K562 (cell line): Measurements from ENCODE around the gene KRTAP4-16. TPM values are rescaled to one million over a fixed set of nuclear protein-coding genes. Genes with fewer than 3 reads are reported as not detected.
"Not testable (repeated sequence)": the region's sequence is repeated elsewhere in the genome, so short reads cannot be mapped to it uniquely, and the experiment has no call there.

Experiments used
- ATAC-seq: fragments of 200-7000 bp; cut with Tn5 transposase; 3 replicates; pipeline ENCODE4 v1.9.1; 2020; ENCODE audit warnings: moderate library complexity
- BruUV-seq: library from RNA; stranded (reverse); fragments of 400-500 nt; replicated peaks from 2 replicates; lab custom pipeline; 2021; lab: Mats Ljungman, UMichigan
- CTCF ChIA-PET: fragments of 300-600 bp; formaldehyde crosslinking; extraction: SDS; loops from one replicate; lab custom pipeline; 2021; ENCODE audit warnings: low intra/inter-chr PET ratio; lab: Yijun Ruan, JAX
- POLR2A ChIA-PET: fragments of 300-600, 350-650 bp; sonication (Branson Sonifier 250); formaldehyde crosslinking; extraction: SDS; loops from one replicate; lab custom pipeline; 2021; ENCODE audit warnings: antibody characterized with exemption, inconsistent platforms; lab: Yijun Ruan, JAX
- DNase-seq, 4 experiments: peaks; one replicate each; pipeline versions ENCODE4 v3.0.0 to v3.0.0-alpha.2; 2011 to 2018; ENCODE audit warnings: low spot score in 3 of 4, mixed read lengths in 3 of 4; ENCODE audit errors: extremely low read depth in 1 of 4
- FAIRE-seq: peaks from 2 replicates; lab custom pipeline; 2011; peaks lifted over from hg19 to GRCh38; lab: Jason Lieb, UNC
- H2AFZ ChIP-seq: 2 replicates; pipeline ENCODE4 v1.6.0; 2011; ENCODE audit warnings: low read depth, low read length, control low read depth, inconsistent platforms
- H3K27ac ChIP-seq: fragments of 200-600 bp; 3 replicates; pipeline ENCODE4 v1.8.0; 2011; ENCODE audit warnings: low read depth, mild to moderate bottlenecking, control low read depth, inconsistent platforms, low read length, moderate library complexity, mixed read lengths; ENCODE audit errors: extremely low read depth
- H3K27me3 ChIP-seq, 2 experiments: fragments of 300-600 bp in 1 of 2; 2 replicates in 1 of 2; 3 replicates in 1 of 2; pipeline versions ENCODE4 v1.6.0 to v1.8.0; 2011; ENCODE audit warnings: inconsistent platforms in 2 of 2, low read length in 2 of 2, mild to moderate bottlenecking in 1 of 2, mixed read lengths in 1 of 2, moderate library complexity in 1 of 2; ENCODE audit not compliant: control insufficient read depth in 2 of 2, insufficient read depth in 2 of 2
- H3K36me3 ChIP-seq: fragments of 300-600 bp; 3 replicates; pipeline ENCODE4 v1.8.0; 2011; ENCODE audit warnings: mild to moderate bottlenecking, low read length, inconsistent platforms; ENCODE audit not compliant: control insufficient read depth, insufficient read depth
- H3K4me1 ChIP-seq, 2 experiments: fragments of 200-600 bp in 1 of 2; replicated peaks in 1 of 2; 2 replicates in 1 of 2; 3 replicates in 1 of 2; pipeline versions ENCODE4 v1.5.1 to v1.8.0; 2011; ENCODE audit warnings: inconsistent platforms in 2 of 2, low read length in 2 of 2, mild to moderate bottlenecking in 1 of 2, mixed read lengths in 1 of 2, moderate library complexity in 1 of 2; ENCODE audit not compliant: control insufficient read depth in 2 of 2, insufficient read depth in 2 of 2
- H3K4me2 ChIP-seq: 2 replicates; pipeline ENCODE4 v1.6.1; 2011; ENCODE audit warnings: low read length, control low read depth, inconsistent platforms, mixed read lengths; ENCODE audit not compliant: insufficient read depth
- H3K4me3 ChIP-seq: fragments of 200-600 bp; sonication (generic), shearing (Covaris generic); 2 replicates; pipeline ENCODE4 v1.5.1; 2016; ENCODE audit warnings: control low read depth, inconsistent platforms
- H3K79me2 ChIP-seq: fragments of 200-600 bp; 3 replicates; pipeline ENCODE4 v1.8.0; 2011; ENCODE audit warnings: low read length, inconsistent platforms; ENCODE audit not compliant: control insufficient read depth, insufficient read depth
- H3K9ac ChIP-seq, 2 experiments: 2 replicates each; pipeline versions ENCODE4 v1.6.0 to v1.6.1; 2011; ENCODE audit warnings: low read depth in 2 of 2, low read length in 2 of 2, control low read depth in 1 of 2, inconsistent platforms in 1 of 2, mild to moderate bottlenecking in 1 of 2, mixed read lengths in 1 of 2; ENCODE audit not compliant: insufficient read depth in 1 of 2
- H3K9me1 ChIP-seq: one replicate; pipeline ENCODE4 v1.6.0; 2011; ENCODE audit warnings: inconsistent platforms, mild to moderate bottlenecking, low read length, moderate library complexity; ENCODE audit not compliant: control insufficient read depth, insufficient read depth
- H3K9me3 ChIP-seq: replicated peaks from 2 replicates; pipeline ENCODE4 v1.5.1; 2011; ENCODE audit warnings: low read depth, low read length, inconsistent platforms; ENCODE audit not compliant: control insufficient read depth, insufficient read depth
- H4K20me1 ChIP-seq: replicated peaks from 2 replicates; pipeline ENCODE4 v1.6.1; 2011; ENCODE audit warnings: low read length, inconsistent platforms, mixed read lengths; ENCODE audit not compliant: control insufficient read depth, insufficient read depth
- DACH1 ChIP-seq: fragments of 450-650 bp; IDR thresholded peaks from 2 replicates; pipeline ENCODE4 v1.6.1; 2018; ENCODE audit not compliant: partially characterized antibody
- RBM39 ChIP-seq: fragments of 200-400 bp; formaldehyde crosslinking; optimal IDR thresholded peaks from 2 replicates; pipeline ENCODE3; 2018; ENCODE audit warnings: low read depth, low read length
- SLC30A9 ChIP-seq: fragments of 250-450 bp; sonication (Bioruptor Pico); IDR thresholded peaks from 2 replicates; pipeline ENCODE4 v1.8.0; 2022; ENCODE audit warnings: mild to moderate bottlenecking, moderate library complexity
- SMARCE1 ChIP-seq: fragments of 450-650 bp; IDR thresholded peaks from 2 replicates; pipeline ENCODE4 v1.7.1; 2016; ENCODE audit warnings: mild to moderate bottlenecking
- SOX6 ChIP-seq: fragments of 450-650 bp; IDR thresholded peaks from 2 replicates; pipeline ENCODE4 v1.6.1; 2014; ENCODE audit warnings: mild to moderate bottlenecking
- ZNF143 ChIP-seq: sonication (generic); formaldehyde crosslinking; IDR thresholded peaks from 2 replicates; pipeline ENCODE4 v1.9.0; 2022; ENCODE audit warnings: mild to moderate bottlenecking, missing genetic modification reagents
- ZNF695 ChIP-seq: fragments of 450-650 bp; formaldehyde crosslinking; IDR thresholded peaks from 2 replicates; pipeline ENCODE4 v1.4.0; 2020; ENCODE audit warnings: mild to moderate bottlenecking, moderate library complexity
- WGBS: fragments of 100-300 bp; shearing (Covaris generic); methylation state at CpG from one replicate; pipeline ENCODE4 v1.1.6; 2016; ENCODE audit warnings: low coverage, mixed read lengths; ENCODE audit not compliant: insufficient coverage; ENCODE audit errors: missing lambda C conversion rate; 5-methylcytosine and 5-hydroxymethylcytosine counted together
- in situ Hi-C: fragments of 300-500 bp; cut with MboI; formaldehyde crosslinking; loops from 4 replicates; pipeline ENCODE4 v1.15.0; 2018; ENCODE audit warnings: inconsistent platforms, mixed read lengths
- intact Hi-C: fragments of 100-400 bp; cut with micrococcal nuclease; formaldehyde crosslinking; loops from 2 replicates; pipeline ENCODE4 v1.14.2; 2022
- polyA plus RNA-seq, 8 experiments: library from polyadenylated mRNA; depleted of rRNA in 4 of 8; stranded (reverse) in 5 of 8; unstranded in 3 of 8; fragments of >200 nt; fragmentation: Nextera tagmentation in 2 of 8; fragmentation: Illumina TruSeq in 1 of 8; extraction: Ambion mirVana in 2 of 8; extraction: Trizol in 1 of 8; gene quantifications; 2 replicates each; pipeline versions ENCODE4 v1.2.1 to v1.2.3, GENCODE V29; 2011 to 2014; ENCODE audit warnings: inconsistent platforms in 1 of 8, missing spikeins in 1 of 8
- total RNA-seq, 7 experiments: library from RNA; depleted of rRNA in 6 of 7; stranded (reverse); fragments of >200 nt in 6 of 7; fragmentation: Illumina TruSeq in 2 of 7; extraction: Trizol in 2 of 7; gene quantifications; 2 replicates each; pipeline versions ENCODE4 v1.2.1 to v1.2.3, GENCODE V29; 2011 to 2021; ENCODE audit warnings: low replicate concordance in 1 of 7

Gene KRTAP4-16
- total and polyA plus RNA-seq, 9 of the 15 experiments (the other 6 are each of a cell fraction or from before 2014, with no cell fraction given) = not detected

GRCh38 chr17:41118721-41119120 is 16.7 kb upstream of the KRTAP4-16 start (continued):
- TF ChIP-seq SOX6 (no peak), DACH1 (no peak)

GRCh38 chr17:41117846-41118386 is 15.9 kb upstream of the KRTAP4-16 start, which contains the start of gene KRTAP4-11:
Gene KRTAP4-11, minus strand, starts transcription at chr17:41118373. Its CDS starts 58 bp downstream, at chr17:41118315.
- not testable (repeated sequence) for ATAC-seq

GRCh38 chr17:41116297-41116696 is 14.3 kb upstream of the KRTAP4-16 start:
- Histone ChIP-seq H3K9me3 (no peaks in the 10 kb centered on the region), H3K4me3 (no peak overlapping the region), H3K9ac (no peak overlapping the region), H4K20me1 (no peaks in the 10 kb centered on the region), H3K36me3 (no peaks in the 10 kb centered on the region), H3K79me2 (no peaks in the 10 kb centered on the region), H3K9me1 (no peaks in the 10 kb centered on the region), H3K4me2 (no peak overlapping the region), H2AFZ (no peak overlapping the region), H3K4me1 (no peaks in the 10 kb centered on the region), H3K27ac (no peak overlapping the region), H3K27me3 (no peaks in the 10 kb centered on the region)
- WGBS = 0% methylated on average over 5 of the region's 5 CpGs
- ChIA-PET POLR2A (interaction anchor here (0.6 kb wide), 1 partner anchor 11 kb away, joined by 3 read pairs; no protein-coding TSS in a partner anchor), CTCF (no interaction called here)
- TF ChIP-seq SMARCE1 (no peak), RBM39 (no peak), SLC30A9 (no peak), ZNF143 (CRISPR knock-in tag) (no peak), ZNF695 (CRISPR knock-in tag) (no peak)
- in situ Hi-C loops = no loop called here
- intact Hi-C loops = no loop called here
- ATAC-seq = no peak
- DNase-seq = no peak
- FAIRE-seq = no peak
- no TSS peak for BruUV-seq

More at GRCh38 chr17:41117846-41118386, 15.9 kb upstream of the KRTAP4-16 start, which contains the start of gene KRTAP4-11:
- H3K9ac ChIP-seq, H3K9me1 ChIP-seq, H3K9me3 ChIP-seq, H3K4me3 ChIP-seq, FAIRE-seq, H3K36me3 ChIP-seq, POLR2A ChIA-PET, in situ Hi-C loops, intact Hi-C loops, DNase-seq, H3K79me2 ChIP-seq, H3K4me1 ChIP-seq, BruUV-seq, H3K27me3 ChIP-seq, H4K20me1 ChIP-seq, H3K4me2 ChIP-seq, H3K27ac ChIP-seq, H2AFZ ChIP-seq: not testable (repeated sequence)
- WGBS = 0% methylated on average over 10 of the region's 10 CpGs
- CTCF ChIA-PET = interaction anchor here (0.7 kb wide), 1 partner anchor 216 kb away, joined by 3 read pairs; no protein-coding TSS in a partner anchor
